A549 (cell line): ENCODE measurements around the gene RTRAF. TPM values are rescaled to one million over a fixed set of nuclear protein-coding genes. Genes with fewer than 3 reads are reported as not detected.
A peak's percentile ranks its signal among the peaks of the same experiment; 100 is the strongest.

Experiments
- ATAC-seq, 2 experiments: fragments of 200-7000 bp in 1 of 2; fragments of >200 bp in 1 of 2; cut with Nextera tagmentation in 1 of 2; cut with Tn5 transposase in 1 of 2; 3 replicates each; pipeline versions ENCODE4 v1.8.0 to v1.9.1; 2018 to 2020; ENCODE audit warnings: mild to moderate bottlenecking in 1 of 2, moderate library complexity in 1 of 2
- CTCF ChIA-PET: fragments of 300-600 bp; sonication (Branson Sonifier 250); formaldehyde crosslinking; extraction: SDS; loops from one replicate; lab custom pipeline; 2021; ENCODE audit warnings: antibody characterized with exemption, inconsistent platforms; lab: Yijun Ruan, JAX
- POLR2A ChIA-PET: fragments of 350-600 bp; formaldehyde crosslinking; extraction: SDS; loops from one replicate; lab custom pipeline; 2021; ENCODE audit warnings: antibody characterized with exemption, inconsistent platforms; lab: Yijun Ruan, JAX
- DNase-seq, 2 experiments: peaks; one replicate each; pipeline versions ENCODE4 v3.0.0 to v3.0.0-alpha.2; 2011 to 2016; ENCODE audit warnings: low read depth in 1 of 2, low spot score in 1 of 2
- FAIRE-seq: peaks from 2 replicates; lab custom pipeline; 2011; peaks lifted over from hg19 to GRCh38; lab: Jason Lieb, UNC
- H3K27ac ChIP-seq, 2 experiments: fragments of >200 bp; sonication (Bioruptor Twin); formaldehyde crosslinking; 3 replicates each; pipeline ENCODE4 v1.5.1; 2016 to 2017
- H3K4me1 ChIP-seq: fragments of >200 bp; sonication (Bioruptor Twin); formaldehyde crosslinking; 3 replicates; pipeline ENCODE4 v1.6.1; 2016
- H3K4me2 ChIP-seq: fragments of >200 bp; sonication (Bioruptor Twin); formaldehyde crosslinking; 3 replicates; pipeline ENCODE4 v1.6.1; 2016
- H3K4me3 ChIP-seq: fragments of >200 bp; sonication (Bioruptor Twin); formaldehyde crosslinking; 3 replicates; pipeline ENCODE4 v1.5.1; 2016
- H3K9me3 ChIP-seq: fragments of >200 bp; sonication (Bioruptor Twin); formaldehyde crosslinking; 3 replicates; pipeline ENCODE4 v1.6.1; 2016
- BHLHE40 ChIP-seq: IDR thresholded peaks from 2 replicates; pipeline ENCODE4 v1.6.1; 2012; ENCODE audit warnings: low read depth, low read length, inconsistent platforms
- CBX2 ChIP-seq: fragments of 200-600 bp; sonication (generic); IDR thresholded peaks from 2 replicates; pipeline ENCODE4 v1.6.1; 2016; ENCODE audit warnings: low read depth, mild to moderate bottlenecking, borderline replicate concordance
- CBX8 ChIP-seq: fragments of 200-600 bp; sonication (generic); IDR thresholded peaks from 2 replicates; pipeline ENCODE4 v1.6.1; 2016
- HOXB13 ChIP-seq: fragments of 250-450 bp; sonication (Bioruptor Pico); IDR thresholded peaks from 2 replicates; pipeline ENCODE4 v1.5.0; 2020; ENCODE audit warnings: low read depth, mild to moderate bottlenecking, moderate library complexity
- KDM1A ChIP-seq: fragments of 200-600 bp; sonication (generic); IDR thresholded peaks from 2 replicates; pipeline ENCODE4 v1.6.1; 2016; ENCODE audit warnings: low read depth, mild to moderate bottlenecking
- KDM5A ChIP-seq: fragments of 200-600 bp; sonication (generic); IDR thresholded peaks from 2 replicates; pipeline ENCODE4 v1.6.1; 2016; ENCODE audit warnings: antibody characterized with exemption, mild to moderate bottlenecking
- MAFK ChIP-seq: fragments of 450-650 bp; IDR thresholded peaks from 2 replicates; pipeline ENCODE4 v1.6.1; 2014; ENCODE audit not compliant: partially characterized antibody
- NPAS2 ChIP-seq: fragments of 250-450 bp; sonication (Bioruptor Pico); IDR thresholded peaks from 2 replicates; pipeline ENCODE4 v1.8.0; 2022; ENCODE audit warnings: mild to moderate bottlenecking, moderate library complexity, borderline replicate concordance
- NR3C1 ChIP-seq: fragments of >200 bp; sonication (Bioruptor Twin); formaldehyde crosslinking; IDR thresholded peaks from 3 replicates; pipeline ENCODE4 v1.6.1; 2017
- PBX3 ChIP-seq: IDR thresholded peaks from 2 replicates; pipeline ENCODE4 v1.6.1; 2012
- POLR2A ChIP-seq: IDR thresholded peaks from 2 replicates; pipeline ENCODE4 v1.6.1; 2012; ENCODE audit warnings: mild to moderate bottlenecking, low read length
- POLR2AphosphoS2 ChIP-seq: conservative IDR thresholded peaks from 2 replicates; pipeline ENCODE4 v1.6.1; 2012; ENCODE audit warnings: low read length, improper control_type of control experiment, inconsistent platforms
- REST ChIP-seq: fragments of 200-600 bp; sonication (generic); IDR thresholded peaks from 2 replicates; pipeline ENCODE4 v1.6.1; 2016; ENCODE audit warnings: antibody characterized with exemption, mild to moderate bottlenecking, moderate library complexity
- SREBF2 ChIP-seq: fragments of 450-650 bp; IDR thresholded peaks from 2 replicates; pipeline ENCODE4 v1.6.1; 2014; ENCODE audit warnings: mild to moderate bottlenecking, moderate library complexity
- TP53 ChIP-seq: fragments of 250-450 bp; sonication (Bioruptor Pico); IDR thresholded peaks from 2 replicates; pipeline ENCODE4 v1.5.0; 2021; ENCODE audit warnings: mild to moderate bottlenecking, moderate library complexity
- ZSCAN20 ChIP-seq: fragments of 250-450 bp; sonication (Bioruptor Pico); IDR thresholded peaks from 2 replicates; pipeline ENCODE4 v1.8.0; 2022; ENCODE audit warnings: mild to moderate bottlenecking, moderate library complexity
- WGBS: methylation state at CpG from one replicate; pipeline ENCODE4 v1.1.6; 2017; ENCODE audit errors: missing lambda C conversion rate; 5-methylcytosine and 5-hydroxymethylcytosine counted together
- polyA plus RNA-seq, 4 experiments: library from polyadenylated mRNA; depleted of rRNA in 3 of 4; stranded (reverse); fragments of >200 nt; fragmentation: RNase III in 1 of 4; extraction: RNeasy Plus Mini Kit Qiagen cat#74134 plus additional on column Dnase treatment in 1 of 4; gene quantifications; 2 replicates in 3 of 4; 3 replicates in 1 of 4; pipeline ENCODE4 v1.2.3, GENCODE V29; 2011 to 2017
- TF ChIP-seq, protein P1 (sequence below): IDR thresholded peaks from 2 replicates; pipeline ENCODE4 v1.6.1; 2012
- TF ChIP-seq, protein P2 (sequence below): fragments of >200 bp; sonication (Bioruptor Twin); formaldehyde crosslinking; IDR thresholded peaks from 3 replicates; pipeline ENCODE4 v1.5.1; 2016

The RTRAF gene
- polyA plus RNA-seq, 2 of the 4 experiments (the other 2 are of a cell fraction) = 271 to 341 TPM

GRCh38 chr14:52011523-52011922 is 22.2 kb downstream of the RTRAF start:
- FAIRE-seq (no peak), ATAC-seq (no peak), DNase-seq (no peak)
- Histone ChIP-seq H3K4me1 (no peaks in the 10 kb centered on the region), H3K4me2 (no peak overlapping the region), H3K9me3 (no peaks in the 10 kb centered on the region), H3K4me3 (no peak overlapping the region), H3K27ac (no peak overlapping the region)
- TF ChIP-seq ZSCAN20 (CRISPR knock-in tag) = no peak
- no peak for TF ChIP-seq SREBF2
- TF ChIP-seq NPAS2 (CRISPR knock-in tag) = no peak
- POLR2A ChIA-PET = no interaction called here
- WGBS = 94% methylated on average over 9 of the region's 9 CpGs
- CTCF ChIA-PET = interaction anchor here (4.7 kb wide), 1 partner anchor 17 kb away, joined by 21 read pairs; no protein-coding TSS in a partner anchor

GRCh38 chr14:52012635-52013034 is 23.3 kb downstream of the RTRAF start:
- H3K9me3 ChIP-seq = no peaks in the 10 kb centered on the region
- H3K4me2 ChIP-seq = no peak overlapping the region
- ChIA-PET POLR2A (no interaction called here), CTCF (interaction anchor here (0.7 to 1.0 kb wide), 3 partner anchors 12 to 33 kb away, joined by 3 to 4 read pairs (median 3); no protein-coding TSS in a partner anchor)
- DNase-seq (no peak), ATAC-seq (no peak), FAIRE-seq (no peak)
- no peak overlapping the region for H3K4me3 ChIP-seq
- 89% methylated on average over 4 of the region's 4 CpGs for WGBS
- TF ChIP-seq HOXB13 = no peak
- TF ChIP-seq MAFK = peak; percentile 84
- TF ChIP-seq CBX2 = no peak
- no peak overlapping the region for H3K27ac ChIP-seq
- no peaks in the 10 kb centered on the region for H3K4me1 ChIP-seq

DNA sequence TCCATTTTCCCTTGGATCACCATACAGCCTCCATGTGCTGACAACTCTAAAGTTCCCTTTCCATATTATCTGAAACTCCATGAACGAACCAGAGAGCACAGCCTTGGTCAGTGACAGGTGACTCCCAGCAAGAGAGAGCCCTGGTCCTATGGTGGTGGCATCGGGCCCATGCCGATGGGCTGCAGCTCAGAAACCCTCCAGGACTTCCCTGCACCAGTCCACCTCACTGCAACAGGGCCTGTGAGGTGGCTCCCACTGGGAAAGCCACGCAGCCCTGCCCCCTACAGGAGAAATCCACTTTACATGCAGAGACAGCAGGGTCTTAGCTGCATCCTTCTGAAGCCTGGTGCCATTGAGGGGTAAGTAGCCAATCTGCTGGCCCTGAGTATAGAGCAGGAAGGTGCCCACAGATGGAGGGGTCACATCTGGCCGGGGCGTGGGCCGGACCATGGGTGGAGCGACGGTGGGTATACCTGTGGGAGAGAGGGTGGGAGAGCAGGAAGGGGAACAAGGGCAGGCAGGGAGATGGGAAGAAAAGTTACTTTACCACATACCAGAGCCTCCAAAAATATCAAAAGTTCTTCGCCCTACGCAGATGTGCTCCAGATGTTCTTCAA is 24.7 kb downstream of the RTRAF start:
- CTCF ChIA-PET = interaction anchor here (1.0 to 1.3 kb wide), 2 partner anchors 10 to 12 kb away, joined by 3 to 4 read pairs; no protein-coding TSS in a partner anchor
- no peak for FAIRE-seq
- Histone ChIP-seq H3K4me2 (no peak overlapping the region), H3K4me3 (no peak overlapping the region), H3K9me3 (no peaks in the 10 kb centered on the region), H3K4me1 (no peaks in the 10 kb centered on the region), H3K27ac (no peak overlapping the region)
- no peak for TF ChIP-seq TP53 (CRISPR knock-in tag)
- no peak for TF ChIP-seq NR3C1
- TF ChIP-seq POLR2A = no peak
- no peak for TF ChIP-seq KDM1A
- no peak for TF ChIP-seq PBX3
- TF ChIP-seq BHLHE40 = no peak
- TF ChIP-seq MAFK = no peak
- TF ChIP-seq, protein P1, sequence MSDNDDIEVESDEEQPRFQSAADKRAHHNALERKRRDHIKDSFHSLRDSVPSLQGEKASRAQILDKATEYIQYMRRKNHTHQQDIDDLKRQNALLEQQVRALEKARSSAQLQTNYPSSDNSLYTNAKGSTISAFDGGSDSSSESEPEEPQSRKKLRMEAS = no peak
- POLR2A ChIA-PET = no interaction called here
- peak; percentile 8 to 20 for DNase-seq
- 80% methylated on average over 11 of the region's 11 CpGs for WGBS
- peak; percentile 67 to 77 for ATAC-seq

- TF ChIP-seq POLR2A = no peak
- TF ChIP-seq POLR2AphosphoS2 = no peak
- no peak for TF ChIP-seq CBX8
- no peak for TF ChIP-seq REST
- no peak for TF ChIP-seq KDM5A
- TF ChIP-seq, protein P2, sequence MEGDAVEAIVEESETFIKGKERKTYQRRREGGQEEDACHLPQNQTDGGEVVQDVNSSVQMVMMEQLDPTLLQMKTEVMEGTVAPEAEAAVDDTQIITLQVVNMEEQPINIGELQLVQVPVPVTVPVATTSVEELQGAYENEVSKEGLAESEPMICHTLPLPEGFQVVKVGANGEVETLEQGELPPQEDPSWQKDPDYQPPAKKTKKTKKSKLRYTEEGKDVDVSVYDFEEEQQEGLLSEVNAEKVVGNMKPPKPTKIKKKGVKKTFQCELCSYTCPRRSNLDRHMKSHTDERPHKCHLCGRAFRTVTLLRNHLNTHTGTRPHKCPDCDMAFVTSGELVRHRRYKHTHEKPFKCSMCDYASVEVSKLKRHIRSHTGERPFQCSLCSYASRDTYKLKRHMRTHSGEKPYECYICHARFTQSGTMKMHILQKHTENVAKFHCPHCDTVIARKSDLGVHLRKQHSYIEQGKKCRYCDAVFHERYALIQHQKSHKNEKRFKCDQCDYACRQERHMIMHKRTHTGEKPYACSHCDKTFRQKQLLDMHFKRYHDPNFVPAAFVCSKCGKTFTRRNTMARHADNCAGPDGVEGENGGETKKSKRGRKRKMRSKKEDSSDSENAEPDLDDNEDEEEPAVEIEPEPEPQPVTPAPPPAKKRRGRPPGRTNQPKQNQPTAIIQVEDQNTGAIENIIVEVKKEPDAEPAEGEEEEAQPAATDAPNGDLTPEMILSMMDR = no peak
- TF ChIP-seq KDM1A = no peak
- no peak for TF ChIP-seq ZSCAN20 (CRISPR knock-in tag)
- DNase-seq = no peak
- Histone ChIP-seq H3K27ac (no peak overlapping the region), H3K9me3 (no peaks in the 10 kb centered on the region), H3K4me2 (no peak overlapping the region), H3K4me1 (no peaks in the 10 kb centered on the region), H3K4me3 (no peak overlapping the region)
- FAIRE-seq = no peak
- WGBS = 86% methylated on average over 12 of the region's 15 CpGs
- ATAC-seq = no peak
- POLR2A ChIA-PET = no interaction called here
- CTCF ChIA-PET = interaction anchor here (1.0 to 2.1 kb wide), 6 partner anchors 8 to 117 kb away, joined by 3 to 8 read pairs (median 4); no protein-coding TSS in a partner anchor
Measured at GRCh38 chr14:52014601-52015267, 25.4 kb downstream of the RTRAF start.
